GM10847 (cell line): Measurements from ENCODE around the gene FPR3.

Experiments used
- POLR2A ChIP-seq: IDR thresholded peaks from 2 replicates; pipeline ENCODE4 v1.6.1; 2011; ENCODE audit not compliant: insufficient read length; ENCODE audit errors: extremely low read depth

FPR3 gene, protein sequence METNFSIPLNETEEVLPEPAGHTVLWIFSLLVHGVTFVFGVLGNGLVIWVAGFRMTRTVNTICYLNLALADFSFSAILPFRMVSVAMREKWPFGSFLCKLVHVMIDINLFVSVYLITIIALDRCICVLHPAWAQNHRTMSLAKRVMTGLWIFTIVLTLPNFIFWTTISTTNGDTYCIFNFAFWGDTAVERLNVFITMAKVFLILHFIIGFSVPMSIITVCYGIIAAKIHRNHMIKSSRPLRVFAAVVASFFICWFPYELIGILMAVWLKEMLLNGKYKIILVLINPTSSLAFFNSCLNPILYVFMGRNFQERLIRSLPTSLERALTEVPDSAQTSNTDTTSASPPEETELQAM

DNA sequence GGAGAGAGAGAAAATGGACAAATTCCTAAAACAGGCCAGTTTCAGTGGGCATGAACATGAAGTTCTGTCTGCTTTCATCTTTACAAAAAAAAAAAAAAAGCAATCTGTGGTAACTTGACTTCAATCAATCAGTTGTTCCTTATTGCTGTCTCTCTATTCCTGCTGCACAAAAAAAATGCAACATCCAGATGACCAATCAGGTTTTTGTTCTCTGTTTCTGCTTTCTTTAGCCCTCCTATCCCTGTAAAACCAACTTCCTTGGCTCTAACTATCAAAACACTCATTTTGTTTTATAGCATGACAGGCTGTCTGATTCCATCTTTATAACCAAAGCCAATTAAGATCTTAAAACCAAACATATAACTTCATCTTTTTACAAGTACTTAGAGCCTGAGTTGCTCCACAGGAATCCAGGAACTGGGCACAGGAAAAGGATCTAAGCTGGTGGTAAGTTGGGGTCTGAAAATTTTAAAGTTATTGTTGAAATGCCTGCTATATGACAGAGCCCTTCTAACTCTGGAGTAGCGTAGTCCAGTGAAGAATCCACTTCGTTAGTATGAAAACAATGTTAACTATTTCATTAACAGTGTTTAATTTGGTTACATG, at the start of gene FPR3:
TSS of gene FPR3 (plus strand) at position 273 of the 606 bp plus-strand sequence. CDS start 28,592 bp downstream, outside the sequence.
- TF ChIP-seq POLR2A = no peak

DNA sequence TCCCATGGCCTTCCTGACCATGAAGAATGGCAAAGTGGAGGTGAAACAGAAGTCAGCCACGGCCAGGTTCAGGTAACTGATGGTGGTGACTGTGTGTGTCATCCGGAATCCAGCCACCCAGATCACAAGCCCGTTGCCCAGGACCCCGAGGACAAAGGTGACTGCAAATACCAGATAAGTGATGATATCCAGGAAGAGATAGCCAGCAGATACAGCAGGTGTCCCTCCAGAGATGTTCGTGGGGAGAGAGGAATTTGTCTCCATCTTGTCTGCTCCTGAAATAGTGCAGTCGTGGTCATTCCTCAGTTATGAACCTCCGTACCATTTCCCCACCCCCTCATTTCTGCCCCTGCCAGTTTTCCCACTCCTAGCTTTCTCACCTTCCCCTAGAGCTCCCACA, 48.2 kb upstream of the FPR3 start:
- TF ChIP-seq POLR2A = no peak

GRCh38 chr19:51749979-51750378, 45.0 kb upstream of the FPR3 start:
- no peak for TF ChIP-seq POLR2A

GRCh38 chr19:51750400-51751094, 44.4 kb upstream of the FPR3 start:
- no peak for TF ChIP-seq POLR2A

DNA sequence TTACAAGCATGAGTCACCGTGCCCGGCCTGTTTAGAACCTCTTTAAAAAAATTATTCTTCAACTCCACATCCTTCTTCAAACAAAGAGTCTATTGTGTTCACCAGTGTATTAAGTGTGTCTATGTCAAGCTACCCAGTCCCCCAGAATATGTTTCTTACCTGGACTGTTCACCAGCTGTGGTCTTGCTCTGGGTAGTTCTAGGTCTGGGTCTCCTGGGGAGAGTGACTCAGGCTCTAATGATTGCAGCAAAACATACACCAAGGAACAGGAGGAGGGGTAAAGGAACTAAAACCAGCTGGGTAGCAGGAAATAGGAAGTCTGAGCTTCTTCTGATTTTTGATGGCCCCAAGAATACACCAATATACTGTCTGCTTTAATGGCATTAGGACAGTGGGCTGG, 43.3 kb upstream of the FPR3 start, which contains the start of gene FPR1:
TSS of gene FPR1 (minus strand) at position 224 of the 400 bp plus-strand sequence. CDS start 4,884 bp downstream, outside the sequence.
- TF ChIP-seq POLR2A = no peak

DNA sequence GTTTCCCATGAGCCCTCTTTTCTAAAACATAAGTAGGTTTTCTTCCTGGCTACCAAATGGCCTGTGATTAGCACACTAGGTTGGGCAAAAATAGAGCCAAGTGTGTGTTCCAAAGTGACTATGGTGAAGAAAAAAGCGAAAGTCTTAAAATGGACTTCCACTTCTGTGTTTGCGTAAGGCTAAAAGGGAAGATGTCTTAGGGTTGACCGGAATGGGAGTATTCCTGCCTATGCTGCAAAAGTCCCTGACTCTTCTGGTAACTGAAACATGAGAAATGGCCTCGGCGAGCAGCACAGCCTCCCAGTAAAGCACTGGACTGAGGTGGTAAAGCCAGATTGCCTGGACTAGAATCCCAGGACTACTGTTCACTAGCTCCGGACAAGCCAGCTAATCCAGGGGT, 40.8 kb upstream of the FPR3 start:
- no peak for TF ChIP-seq POLR2A

DNA sequence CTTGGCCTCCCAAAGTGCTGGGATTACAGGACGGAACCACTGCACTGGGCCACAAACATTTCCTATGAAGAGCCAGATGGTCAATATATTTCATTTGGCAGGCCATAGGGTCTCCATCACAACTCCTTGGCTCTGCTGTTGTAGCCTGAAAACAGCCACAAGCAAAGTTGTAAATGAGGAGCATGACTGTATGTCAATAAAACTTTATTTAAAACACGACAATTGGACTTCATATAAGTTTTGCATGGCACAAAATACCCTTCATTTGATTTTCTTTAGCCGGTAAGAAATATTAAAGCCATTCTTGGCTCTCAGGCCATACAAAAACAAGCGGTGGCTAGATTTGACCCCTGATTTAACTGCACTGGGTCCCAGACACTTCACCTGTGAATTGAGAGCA, 40.2 kb upstream of the FPR3 start:
- TF ChIP-seq POLR2A = no peak

DNA sequence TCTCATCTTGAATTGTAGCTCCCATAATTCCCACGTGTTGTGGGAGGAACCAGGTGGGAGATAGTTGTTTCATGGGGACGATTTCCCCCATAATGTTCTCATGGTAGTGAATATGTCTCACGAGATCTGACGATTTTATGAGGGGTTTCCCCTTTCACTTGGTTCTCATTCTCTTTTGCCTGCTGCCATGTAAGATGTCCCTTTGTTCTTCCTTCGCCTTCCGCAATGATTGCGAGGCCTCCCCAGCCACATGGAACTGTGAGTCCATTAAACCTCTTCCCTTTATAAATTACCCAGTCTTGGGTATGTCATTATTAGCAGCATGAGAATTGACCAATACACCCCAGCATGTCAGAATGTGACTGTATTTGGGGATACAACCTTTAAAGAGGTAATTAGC, 39.4 kb upstream of the FPR3 start:
- no peak for TF ChIP-seq POLR2A

DNA sequence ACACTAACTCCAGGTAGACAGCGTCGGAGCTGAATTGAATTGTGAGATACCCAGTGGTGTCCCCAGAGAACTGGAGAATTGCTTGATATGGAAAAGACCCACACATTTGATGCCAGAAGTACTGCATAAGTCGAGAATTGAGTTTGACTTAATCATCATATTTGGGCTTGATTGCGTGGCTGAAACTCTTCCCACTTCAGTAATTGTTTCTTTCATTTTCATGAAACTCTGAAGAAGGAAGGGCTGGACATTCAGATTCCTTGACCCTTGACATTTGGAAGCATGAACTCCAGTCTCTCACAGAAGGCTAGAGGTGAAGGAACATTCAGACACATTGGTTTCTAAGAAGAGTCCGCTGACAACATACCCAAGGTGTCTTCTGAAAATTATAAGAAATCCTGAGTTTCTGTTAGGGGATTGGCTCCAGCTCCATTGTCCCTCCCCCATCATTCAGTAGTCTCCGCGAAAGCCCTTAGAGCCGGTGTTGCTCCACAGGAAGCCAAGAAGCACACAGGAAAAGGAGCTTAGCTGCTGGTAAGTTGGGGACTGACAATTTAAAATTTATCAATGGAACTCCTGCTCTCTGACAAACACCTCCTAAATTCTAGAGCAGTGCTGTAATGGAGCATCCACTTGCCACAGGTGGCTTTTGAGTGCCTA, 34.1 kb upstream of the FPR3 start, which contains the start of gene FPR2:
TSS of gene FPR2 (plus strand) at position 484 of the 660 bp plus-strand sequence. CDS start 7,479 bp downstream, outside the sequence.
- no peak for TF ChIP-seq POLR2A

- no peak for TF ChIP-seq POLR2A
Observed at GRCh38 chr19:51761696-51762095, 33.3 kb upstream of the FPR3 start.

DNA sequence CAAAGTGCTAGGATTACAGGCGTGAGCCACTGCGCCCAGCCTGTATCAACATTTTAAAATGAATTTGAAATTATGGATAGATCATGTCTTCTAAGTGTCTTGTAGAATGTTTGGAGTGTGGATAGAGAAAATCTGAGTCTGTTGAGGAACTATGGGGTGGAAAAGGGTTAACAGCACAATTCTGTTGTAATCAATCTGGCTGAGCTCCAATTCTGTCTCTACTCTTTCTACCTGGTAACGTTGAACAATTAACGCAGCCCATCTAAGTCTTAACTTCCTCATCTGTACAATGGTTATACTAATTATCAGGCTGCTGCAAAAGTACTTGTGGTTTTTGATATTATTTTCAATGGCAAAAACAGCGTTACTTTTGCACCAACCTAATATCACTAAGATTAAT, 29.9 kb upstream of the FPR3 start:
- TF ChIP-seq POLR2A = no peak

GRCh38 chr19:51766461-51766860, 28.5 kb upstream of the FPR3 start:
- TF ChIP-seq POLR2A = no peak

GRCh38 chr19:51771376-51772130, 23.4 kb upstream of the FPR3 start:
- no peak for TF ChIP-seq POLR2A

GRCh38 chr19:51772977-51773376, 22.0 kb upstream of the FPR3 start:
- TF ChIP-seq POLR2A = no peak
